IMR-90 (cell line): ENCODE measurements around the gene IGFBP6. TPM values are rescaled to one million over a fixed set of nuclear protein-coding genes. Genes with fewer than 3 reads are reported as not detected.

ENCODE experiments used
- ATAC-seq: fragments of 200-7000 bp; cut with Tn5 transposase; 2 replicates; pipeline ENCODE4 v1.9.1; 2020; ENCODE audit warnings: low read depth, mild to moderate bottlenecking, moderate library complexity
- BruUV-seq: library from RNA; stranded (reverse); fragments of 400-500 nt; replicated peaks from 2 replicates; lab custom pipeline; 2021; lab: Mats Ljungman, UMichigan
- CTCF ChIA-PET: fragments of 300-600 bp; formaldehyde crosslinking; extraction: SDS; loops from one replicate; lab custom pipeline; 2021; ENCODE audit warnings: antibody characterized with exemption; lab: Yijun Ruan, JAX
- POLR2A ChIA-PET: fragments of 300-600 bp; sonication (Branson Sonifier 250); formaldehyde crosslinking; loops from one replicate; lab custom pipeline; 2022; ENCODE audit warnings: antibody characterized with exemption; ENCODE audit not compliant: unreplicated experiment; lab: Charles Lee
- DNase-seq: peaks from one replicate; pipeline ENCODE4 v3.0.0; 2013
- H2AFZ ChIP-seq: replicated peaks from 2 replicates; pipeline ENCODE3; 2013; ENCODE audit warnings: low read length, mild to moderate bottlenecking; ENCODE audit not compliant: poor library complexity
- H2AK5ac ChIP-seq: 2 replicates; pipeline ENCODE4 v1.6.1; 2013; ENCODE audit warnings: low read depth, low read length, inconsistent platforms
- H2AK9ac ChIP-seq: replicated peaks from 2 replicates; pipeline ENCODE3; 2013; ENCODE audit warnings: mild to moderate bottlenecking, low read depth, low read length, moderate library complexity; ENCODE audit not compliant: poor library complexity
- H2BK120ac ChIP-seq: 2 replicates; pipeline ENCODE4 v1.6.1; 2013; ENCODE audit warnings: low read depth, low read length, inconsistent platforms
- H2BK15ac ChIP-seq: 3 replicates; pipeline ENCODE4 v1.6.1; 2013; ENCODE audit warnings: low read depth, low read length, inconsistent platforms
- H2BK20ac ChIP-seq: 2 replicates; pipeline ENCODE4 v1.6.1; 2013; ENCODE audit warnings: low read depth, mild to moderate bottlenecking, inconsistent platforms, low read length, moderate library complexity
- H2BK5ac ChIP-seq: 2 replicates; pipeline ENCODE4 v1.6.1; 2013; ENCODE audit warnings: mild to moderate bottlenecking, low read depth, low read length, inconsistent platforms; ENCODE audit not compliant: poor library complexity, severe bottlenecking
- H3K14ac ChIP-seq: replicated peaks from 2 replicates; pipeline ENCODE4 v1.6.1; 2013; ENCODE audit warnings: low read depth, low read length, inconsistent platforms
- H3K18ac ChIP-seq: 2 replicates; pipeline ENCODE4 v1.6.1; 2013; ENCODE audit warnings: low read depth, low read length, control low read depth
- H3K23ac ChIP-seq: 2 replicates; pipeline ENCODE4 v1.6.1; 2013; ENCODE audit warnings: low read depth, low read length, inconsistent platforms
- H3K27ac ChIP-seq: 2 replicates; pipeline ENCODE4 v1.5.1; 2013; ENCODE audit warnings: mild to moderate bottlenecking, control low read depth, low read length; ENCODE audit not compliant: insufficient read depth
- H3K27me3 ChIP-seq: 2 replicates; pipeline ENCODE4 v1.6.1; 2013; ENCODE audit warnings: low read length; ENCODE audit not compliant: control insufficient read depth, insufficient read depth
- H3K36me3 ChIP-seq: 2 replicates; pipeline ENCODE4 v1.6.1; 2013; ENCODE audit warnings: low read length, mixed read lengths; ENCODE audit not compliant: control insufficient read depth, insufficient read depth
- H3K4ac ChIP-seq: 2 replicates; pipeline ENCODE4 v1.6.1; 2013; ENCODE audit warnings: low read depth, low read length, inconsistent platforms
- H3K4me1 ChIP-seq: 2 replicates; pipeline ENCODE4 v1.6.1; 2013; ENCODE audit warnings: low read length, mixed read lengths; ENCODE audit not compliant: control insufficient read depth, insufficient read depth
- H3K4me2 ChIP-seq: 2 replicates; pipeline ENCODE4 v1.6.1; 2013; ENCODE audit warnings: low read depth, mild to moderate bottlenecking, control low read depth, low read length, moderate library complexity
- H3K4me3 ChIP-seq: 2 replicates; pipeline ENCODE4 v1.5.1; 2013; ENCODE audit warnings: low read depth, mild to moderate bottlenecking, control low read depth, low read length, moderate library complexity; ENCODE audit not compliant: insufficient read depth
- H3K56ac ChIP-seq: 2 replicates; pipeline ENCODE4 v1.6.1; 2013; ENCODE audit warnings: low read length, inconsistent platforms; ENCODE audit not compliant: insufficient read depth; ENCODE audit errors: extremely low read depth
- H3K79me1 ChIP-seq, 2 experiments: 2 replicates each; pipeline ENCODE4 v1.6.1; 2013; ENCODE audit warnings: low read length in 2 of 2, inconsistent platforms in 1 of 2, low read depth in 1 of 2
- H3K9ac ChIP-seq: 2 replicates; pipeline ENCODE4 v1.6.1; 2013; ENCODE audit warnings: low read depth, low read length, control low read depth
- H3K9me1 ChIP-seq: 2 replicates; pipeline ENCODE4 v1.6.1; 2013; ENCODE audit warnings: low read length, inconsistent platforms; ENCODE audit not compliant: insufficient read depth
- H3K9me3 ChIP-seq: 2 replicates; pipeline ENCODE4 v1.6.1; 2013; ENCODE audit warnings: low read length; ENCODE audit not compliant: control insufficient read depth, insufficient read depth
- H4K20me1 ChIP-seq: 2 replicates; pipeline ENCODE4 v1.6.1; 2013; ENCODE audit warnings: low read length, inconsistent platforms; ENCODE audit not compliant: insufficient read depth
- H4K5ac ChIP-seq: 2 replicates; pipeline ENCODE4 v1.6.1; 2013; ENCODE audit warnings: mild to moderate bottlenecking, low read depth, low read length, control low read depth
- H4K8ac ChIP-seq, 2 experiments: 2 replicates each; pipeline ENCODE4 v1.6.1; 2013; ENCODE audit warnings: low read depth in 2 of 2, low read length in 2 of 2, control low read depth in 1 of 2, inconsistent platforms in 1 of 2
- H4K91ac ChIP-seq: 2 replicates; pipeline ENCODE4 v1.6.1; 2013; ENCODE audit warnings: low read depth, low read length, inconsistent platforms; ENCODE audit not compliant: insufficient read depth
- ELK1 ChIP-seq: fragments of 150-350 bp; IDR thresholded peaks from 2 replicates; pipeline ENCODE4 v1.6.1; 2016; ENCODE audit warnings: low read depth, mild to moderate bottlenecking, low read length, moderate library complexity, borderline replicate concordance
- FOS ChIP-seq: fragments of 150-350 bp; IDR thresholded peaks from 2 replicates; pipeline ENCODE4 v1.6.1; 2016; ENCODE audit warnings: low read depth, low read length
- MAZ ChIP-seq: IDR thresholded peaks from 2 replicates; pipeline ENCODE4 v1.6.1; 2012; ENCODE audit warnings: low read depth, mild to moderate bottlenecking, low read length, improper control_type of control experiment, moderate library complexity, borderline replicate concordance
- MXI1 ChIP-seq: IDR thresholded peaks from 2 replicates; pipeline ENCODE4 v1.6.1; 2012; ENCODE audit warnings: low read depth, mild to moderate bottlenecking, low read length, moderate library complexity, borderline replicate concordance
- NFE2L2 ChIP-seq: fragments of 150-350 bp; IDR thresholded peaks from 2 replicates; pipeline ENCODE4 v1.6.1; 2016; ENCODE audit warnings: low read depth, mild to moderate bottlenecking, low read length
- RFX5 ChIP-seq: IDR thresholded peaks from 2 replicates; pipeline ENCODE4 v1.8.0; 2012; ENCODE audit warnings: low read depth, mild to moderate bottlenecking, low read length, moderate library complexity
- SMC3 ChIP-seq: fragments of 150-350 bp; IDR thresholded peaks from 2 replicates; pipeline ENCODE4 v1.6.1; 2016; ENCODE audit warnings: low read depth, mild to moderate bottlenecking, antibody characterized with exemption, low read length, moderate library complexity
- WGBS, 2 experiments: methylation state at CpG; one replicate each; pipeline versions ENCODE4 v1.1.5 to v1.1.7; 2013; ENCODE audit warnings: missing lambda C conversion rate in 2 of 2; ENCODE audit not compliant: insufficient read length in 1 of 2; ENCODE audit errors: extremely low coverage in 2 of 2; 5-methylcytosine and 5-hydroxymethylcytosine counted together
- dilution Hi-C: fragments of 300-500 bp; cut with HindIII; formaldehyde crosslinking; loops from one replicate; pipeline ENCODE4 v1.14.3; 2018; ENCODE audit warnings: low sequenced_read_pairs; ENCODE audit not compliant: unreplicated experiment
- in situ Hi-C: fragments of 300-500 bp; cut with MboI; formaldehyde crosslinking; loops from 3 replicates; pipeline ENCODE4 v1.14.3; 2019; ENCODE audit warnings: low sequenced_read_pairs, inconsistent platforms, mixed read lengths
- intact Hi-C: fragments of 100-400 bp; cut with micrococcal nuclease; formaldehyde crosslinking; loops from 2 replicates; pipeline ENCODE4 v1.10.0; 2022
- polyA plus RNA-seq, 3 experiments: library from polyadenylated mRNA; depleted of rRNA; stranded (reverse); fragments of >200 nt; gene quantifications; 2 replicates each; pipeline ENCODE4 v1.2.3, GENCODE V29; 2012; ENCODE audit warnings: low replicate concordance in 1 of 3
- total RNA-seq: library from RNA; depleted of rRNA; stranded (reverse); fragments of >200 nt; gene quantifications from 2 replicates; pipeline ENCODE4 v1.2.3, GENCODE V29; 2012
- TF ChIP-seq, protein P1 (sequence below): conservative IDR thresholded peaks from 2 replicates; pipeline ENCODE4 v1.5.1; 2012; ENCODE audit warnings: mild to moderate bottlenecking, low read depth, low read length, improper control_type of control experiment

The IGFBP6 gene
- total and polyA plus RNA-seq, 2 of the 4 experiments (the other 2 are of a cell fraction) = 124 to 337 TPM

DNA sequence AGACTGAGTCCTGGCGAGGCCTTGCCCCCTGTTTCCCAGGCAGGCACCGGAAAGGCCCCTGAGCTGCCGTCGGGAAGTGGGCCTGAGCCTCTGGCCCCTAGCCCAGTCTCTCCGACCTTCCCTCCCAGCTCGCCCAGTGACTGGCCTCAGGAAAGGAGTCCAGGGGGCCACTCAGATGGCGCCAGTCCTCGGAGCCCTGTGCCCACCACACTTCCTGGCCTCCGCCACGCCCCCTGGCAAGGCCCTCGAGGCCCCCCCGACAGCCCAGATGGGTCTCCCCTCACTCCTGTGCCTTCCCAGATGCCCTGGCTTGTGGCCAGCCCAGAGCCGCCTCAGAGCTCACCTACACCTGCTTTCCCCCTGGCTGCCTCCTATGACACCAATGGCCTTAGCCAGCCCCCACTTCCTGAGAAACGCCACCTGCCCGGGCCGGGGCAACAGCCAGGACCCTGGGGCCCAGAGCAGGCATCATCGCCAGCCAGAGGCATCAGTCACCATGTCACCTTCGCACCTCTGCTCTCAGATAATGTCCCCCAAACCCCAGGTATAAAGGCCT lies 36.7 kb upstream of the IGFBP6 start:
- Histone ChIP-seq H3K4me3 (no peak overlapping the region), H3K79me1 (peaks cover 0 to 38% of the 10 kb centered on the region in 2 experiments; a peak in 2 of 4 replicates), H2AFZ (peak overlapping the region; percentile 16), H2BK120ac (no peak overlapping the region), H4K5ac (no peak overlapping the region), H3K23ac (no peak overlapping the region), H3K9me3 (no peaks in the 10 kb centered on the region), H3K4me1 (peaks cover 15% of the 10 kb centered on the region; the same call in 1 of the 2 replicates), H3K27ac (no peak overlapping the region), H3K27me3 (no peaks in the 10 kb centered on the region), H3K14ac (no peak overlapping the region), H2BK15ac (no peak overlapping the region), H4K8ac (no peak overlapping the region), H3K4me2 (no peak overlapping the region), H3K36me3 (peaks cover 84% of the 10 kb centered on the region), H3K9ac (no peak overlapping the region), H2BK5ac (no peak overlapping the region), H3K18ac (no peak overlapping the region), H2AK9ac (no peak overlapping the region), H2AK5ac (0 out of 2 replicates have a peak overlapping the region, but pooled peaks have one; percentile 24), H4K20me1 (peaks cover 9% of the 10 kb centered on the region), H3K9me1 (no peaks in the 10 kb centered on the region), H4K91ac (no peak overlapping the region), H2BK20ac (no peak overlapping the region), H3K56ac (no peak overlapping the region), H3K4ac (no peak overlapping the region)
- WGBS, 2 experiments = 100% methylated on average over 3 of the region's 18 CpGs; no CpG with 5 or more reads in 1 of the 2 experiments
- dilution Hi-C loops (no loop called here), in situ Hi-C loops (no loop called here), intact Hi-C loops (no loop called here)
- ATAC-seq (no peak), DNase-seq (no peak)
- BruUV-seq = no TSS peak
- ChIA-PET CTCF (interaction anchor here (1.4 kb wide), 1 partner anchor 13 kb away, joined by 3 read pairs; no protein-coding TSS in a partner anchor), POLR2A (interaction anchor here (1.4 kb wide), 1 partner anchor 9 kb away, joined by 3 read pairs; no protein-coding TSS in a partner anchor)
- TF ChIP-seq NFE2L2 (no peak), MAZ (no peak), RFX5 (no peak), ELK1 (no peak), MXI1 (no peak), SMC3 (no peak), FOS (no peak)
- TF ChIP-seq, protein P1, sequence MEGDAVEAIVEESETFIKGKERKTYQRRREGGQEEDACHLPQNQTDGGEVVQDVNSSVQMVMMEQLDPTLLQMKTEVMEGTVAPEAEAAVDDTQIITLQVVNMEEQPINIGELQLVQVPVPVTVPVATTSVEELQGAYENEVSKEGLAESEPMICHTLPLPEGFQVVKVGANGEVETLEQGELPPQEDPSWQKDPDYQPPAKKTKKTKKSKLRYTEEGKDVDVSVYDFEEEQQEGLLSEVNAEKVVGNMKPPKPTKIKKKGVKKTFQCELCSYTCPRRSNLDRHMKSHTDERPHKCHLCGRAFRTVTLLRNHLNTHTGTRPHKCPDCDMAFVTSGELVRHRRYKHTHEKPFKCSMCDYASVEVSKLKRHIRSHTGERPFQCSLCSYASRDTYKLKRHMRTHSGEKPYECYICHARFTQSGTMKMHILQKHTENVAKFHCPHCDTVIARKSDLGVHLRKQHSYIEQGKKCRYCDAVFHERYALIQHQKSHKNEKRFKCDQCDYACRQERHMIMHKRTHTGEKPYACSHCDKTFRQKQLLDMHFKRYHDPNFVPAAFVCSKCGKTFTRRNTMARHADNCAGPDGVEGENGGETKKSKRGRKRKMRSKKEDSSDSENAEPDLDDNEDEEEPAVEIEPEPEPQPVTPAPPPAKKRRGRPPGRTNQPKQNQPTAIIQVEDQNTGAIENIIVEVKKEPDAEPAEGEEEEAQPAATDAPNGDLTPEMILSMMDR = no peak
